ENCODE data around the gene ARL14EP. TPM values are rescaled to one million over a fixed set of nuclear protein-coding genes. Genes with fewer than 3 reads are reported as not detected.

Gene ARL14EP
- total RNA-seq, 6 donors from 2014 or later = 3.8 to 61.1 (median 21.6) TPM

GRCh38 chr11:30282289-30282631 lies 40.6 kb upstream of the ARL14EP start:
- no peak overlapping the region for H3K27ac ChIP-seq
- 41 to 70% methylated on average over 3 of the region's 3 CpGs for WGBS, 2 donors
- no peak for DNase-seq
- TF ChIP-seq CTCF (IDR thresholded peaks at IDR 0.05) = no peak
- no peak for TF ChIP-seq POLR2AphosphoS5 (IDR thresholded peaks at IDR 0.05)
- TF ChIP-seq EP300 (IDR thresholded peaks at IDR 0.05) = no peak
- TF ChIP-seq POLR2A (IDR thresholded peaks at IDR 0.05) = no peak
- no peaks in the 10 kb centered on the region for H3K4me1 ChIP-seq
- H3K27me3 ChIP-seq = no peaks in the 10 kb centered on the region
- no peak for ATAC-seq (ENCODE audit: low FRiP score in 2 of 2)
- no peak overlapping the region for H3K4me3 ChIP-seq
- no peaks in the 10 kb centered on the region for H3K36me3 ChIP-seq
- H3K9me3 ChIP-seq = no peaks in the 10 kb centered on the region

- 79 to 89% methylated on average over 3 of the region's 3 CpGs for WGBS, 2 donors
- H3K9me3 ChIP-seq = no peaks in the 10 kb centered on the region
- H3K27ac ChIP-seq = no peak overlapping the region
- ATAC-seq (ENCODE audit: low FRiP score in 2 of 2) (no peak), DNase-seq (no peak)
- no peaks in the 10 kb centered on the region for H3K27me3 ChIP-seq
- TF ChIP-seq EP300 (IDR thresholded peaks at IDR 0.05) (no peak), POLR2AphosphoS5 (IDR thresholded peaks at IDR 0.05) (no peak), CTCF (IDR thresholded peaks at IDR 0.05) (no peak), POLR2A (IDR thresholded peaks at IDR 0.05) (no peak)
- H3K4me1 ChIP-seq = no peaks in the 10 kb centered on the region
- H3K36me3 ChIP-seq = no peaks in the 10 kb centered on the region
- no peak overlapping the region for H3K4me3 ChIP-seq
Observed at GRCh38 chr11:30284836-30285235, 38.1 kb upstream of the ARL14EP start.

GRCh38 chr11:30285416-30286121 lies 37.3 kb upstream of the ARL14EP start:
- no peak for TF ChIP-seq POLR2A (IDR thresholded peaks at IDR 0.05)
- no peak for TF ChIP-seq POLR2AphosphoS5 (IDR thresholded peaks at IDR 0.05)
- TF ChIP-seq CTCF (IDR thresholded peaks at IDR 0.05) = no peak
- TF ChIP-seq EP300 (IDR thresholded peaks at IDR 0.05) = no peak
- Histone ChIP-seq H3K36me3 (no peaks in the 10 kb centered on the region), H3K4me3 (no peak overlapping the region), H3K27ac (no peak overlapping the region), H3K4me1 (no peaks in the 10 kb centered on the region), H3K9me3 (no peaks in the 10 kb centered on the region), H3K27me3 (no peaks in the 10 kb centered on the region)
- 89 to 90% methylated on average over 3 of the region's 3 CpGs for WGBS, 2 donors
- DNase-seq (no peak), ATAC-seq (ENCODE audit: low FRiP score in 2 of 2) (no peak)

GRCh38 chr11:30291331-30291730 lies 31.6 kb upstream of the ARL14EP start:
- no peaks in the 10 kb centered on the region for H3K27me3 ChIP-seq
- H3K9me3 ChIP-seq = no peaks in the 10 kb centered on the region
- no peak overlapping the region for H3K4me3 ChIP-seq
- ATAC-seq (ENCODE audit: low FRiP score in 2 of 2) = no peak
- 51 to 86% methylated on average over 4 of the region's 4 CpGs for WGBS, 2 donors
- H3K27ac ChIP-seq = no peak overlapping the region
- TF ChIP-seq EP300 (IDR thresholded peaks at IDR 0.05) (no peak), POLR2A (IDR thresholded peaks at IDR 0.05) (no peak), POLR2AphosphoS5 (IDR thresholded peaks at IDR 0.05) (no peak), CTCF (IDR thresholded peaks at IDR 0.05) (no peak)
- H3K36me3 ChIP-seq = no peaks in the 10 kb centered on the region
- no peaks in the 10 kb centered on the region for H3K4me1 ChIP-seq
- no peak for DNase-seq

GRCh38 chr11:30292545-30292944 lies 30.4 kb upstream of the ARL14EP start:
- WGBS, 2 donors = 82 to 86% methylated on average over 2 of the region's 2 CpGs

More at GRCh38 chr11:30292545-30292944, 30.4 kb upstream of the ARL14EP start:
- H3K36me3 ChIP-seq = no peaks in the 10 kb centered on the region
- ATAC-seq (ENCODE audit: low FRiP score in 2 of 2) (no peak), DNase-seq (no peak)
- no peaks in the 10 kb centered on the region for H3K4me1 ChIP-seq
- TF ChIP-seq POLR2AphosphoS5 (IDR thresholded peaks at IDR 0.05) (no peak), CTCF (IDR thresholded peaks at IDR 0.05) (no peak), EP300 (IDR thresholded peaks at IDR 0.05) (no peak), POLR2A (IDR thresholded peaks at IDR 0.05) (no peak)
- no peaks in the 10 kb centered on the region for H3K27me3 ChIP-seq
- H3K27ac ChIP-seq = no peak overlapping the region
- H3K4me3 ChIP-seq = no peak overlapping the region
- H3K9me3 ChIP-seq = no peaks in the 10 kb centered on the region
